ENCODE data around the gene CYBA. TPM values are rescaled to one million over a fixed set of nuclear protein-coding genes. Genes with fewer than 3 reads are reported as not detected.

Gene CYBA
- polyA plus RNA-seq, 1 experiment: 53.6 TPM

DNA sequence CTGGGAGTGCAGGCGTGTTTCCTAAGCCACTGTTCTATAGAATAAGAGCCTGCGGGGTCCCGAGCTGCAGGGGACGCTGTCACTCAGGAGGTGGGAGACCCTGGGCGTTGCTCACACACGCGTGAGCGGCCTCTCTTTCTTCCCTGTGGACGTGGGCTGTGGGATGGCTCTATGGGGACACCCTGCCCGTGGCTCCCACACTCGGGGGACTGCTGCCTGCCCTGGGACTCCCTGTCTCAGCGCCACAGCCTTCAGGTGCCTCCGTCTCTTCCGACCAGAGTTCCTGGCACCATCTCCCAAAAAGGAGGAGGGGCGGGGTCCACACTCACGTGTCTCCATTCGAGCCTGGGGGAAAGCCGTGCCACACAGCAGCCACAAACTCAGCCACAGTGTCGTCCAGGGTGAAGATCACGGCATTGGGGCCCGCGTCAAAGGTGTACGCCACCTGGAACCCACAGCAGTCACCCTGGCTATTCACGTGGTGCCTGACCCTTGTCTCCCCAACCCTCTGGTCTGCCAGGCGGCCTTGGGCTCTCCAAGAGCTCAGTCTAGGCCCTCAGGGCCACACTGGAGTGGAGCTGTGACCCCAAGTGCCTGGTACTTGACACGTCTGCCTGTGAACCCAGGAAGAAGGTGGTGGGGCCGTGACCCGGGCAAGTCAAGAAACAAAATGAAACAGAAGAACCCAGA lies 3.7 kb upstream of the CYBA start:
- no peaks in the 10 kb centered on the region; the same call in 1 of the 2 replicates for H3K9me3 ChIP-seq (ENCODE audit: control insufficient read depth, insufficient read depth, low read length)
- no peak for DNase-seq (ENCODE audit: low read depth, low spot score)
- H3K27ac ChIP-seq (ENCODE audit: low read depth, low read length): no peak overlapping the region
- no peak overlapping the region for H3K4me3 ChIP-seq (ENCODE audit: low read depth, low read length)
- no peaks in the 10 kb centered on the region for H3K27me3 ChIP-seq (ENCODE audit: control insufficient read depth, insufficient read depth, low read length)
- POLR2A ChIA-PET: no interaction called here
- TF ChIP-seq, protein P1, sequence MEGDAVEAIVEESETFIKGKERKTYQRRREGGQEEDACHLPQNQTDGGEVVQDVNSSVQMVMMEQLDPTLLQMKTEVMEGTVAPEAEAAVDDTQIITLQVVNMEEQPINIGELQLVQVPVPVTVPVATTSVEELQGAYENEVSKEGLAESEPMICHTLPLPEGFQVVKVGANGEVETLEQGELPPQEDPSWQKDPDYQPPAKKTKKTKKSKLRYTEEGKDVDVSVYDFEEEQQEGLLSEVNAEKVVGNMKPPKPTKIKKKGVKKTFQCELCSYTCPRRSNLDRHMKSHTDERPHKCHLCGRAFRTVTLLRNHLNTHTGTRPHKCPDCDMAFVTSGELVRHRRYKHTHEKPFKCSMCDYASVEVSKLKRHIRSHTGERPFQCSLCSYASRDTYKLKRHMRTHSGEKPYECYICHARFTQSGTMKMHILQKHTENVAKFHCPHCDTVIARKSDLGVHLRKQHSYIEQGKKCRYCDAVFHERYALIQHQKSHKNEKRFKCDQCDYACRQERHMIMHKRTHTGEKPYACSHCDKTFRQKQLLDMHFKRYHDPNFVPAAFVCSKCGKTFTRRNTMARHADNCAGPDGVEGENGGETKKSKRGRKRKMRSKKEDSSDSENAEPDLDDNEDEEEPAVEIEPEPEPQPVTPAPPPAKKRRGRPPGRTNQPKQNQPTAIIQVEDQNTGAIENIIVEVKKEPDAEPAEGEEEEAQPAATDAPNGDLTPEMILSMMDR (IDR thresholded peaks at IDR 0.05; ENCODE audit: low read depth, low read length): no peak
- CTCF ChIA-PET: no interaction called here

DNA sequence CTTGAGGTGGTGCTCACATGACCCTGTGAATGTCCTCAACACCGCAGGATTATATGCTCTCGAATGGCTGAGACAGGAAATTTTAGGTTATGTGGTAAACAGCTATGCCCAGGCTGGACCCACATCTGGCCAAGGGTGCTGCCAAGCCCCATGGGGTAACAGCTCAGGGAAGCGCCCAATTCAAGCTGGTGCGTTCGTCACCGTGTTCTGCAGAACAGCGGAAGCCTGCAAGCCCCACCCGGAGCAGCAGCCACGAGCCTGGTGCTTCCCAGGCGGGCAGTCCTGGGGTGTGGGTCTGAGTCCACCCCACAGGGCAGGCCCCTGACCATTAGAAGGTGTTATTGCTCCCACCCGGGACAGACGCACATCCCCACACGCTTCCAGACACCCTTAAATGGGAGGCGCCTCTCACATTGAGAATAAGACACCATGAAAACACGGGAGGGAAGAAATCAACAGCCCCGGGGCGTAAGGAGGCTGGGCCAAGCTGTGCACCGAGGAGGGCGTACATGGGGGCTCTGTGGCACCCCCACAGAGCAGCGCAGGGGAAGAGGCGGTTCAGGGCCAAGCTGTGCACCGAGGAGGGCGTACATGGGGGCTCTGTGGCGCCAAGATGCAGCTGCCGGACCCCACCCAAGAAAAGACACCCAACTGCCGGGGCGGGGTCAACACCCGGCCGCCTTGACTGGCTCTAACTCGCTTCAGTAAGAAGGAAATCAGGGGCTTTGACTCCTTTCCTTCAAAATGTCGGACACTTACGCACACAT lies 2.9 kb upstream of the CYBA start:
- POLR2A ChIA-PET: no interaction called here
- H3K9me3 ChIP-seq (ENCODE audit: control insufficient read depth, insufficient read depth, low read length): no peaks in the 10 kb centered on the region; the same call in 1 of the 2 replicates
- no peak for DNase-seq (ENCODE audit: low read depth, low spot score)
- TF ChIP-seq, protein P1 (IDR thresholded peaks at IDR 0.05; ENCODE audit: low read depth, low read length): no peak
- CTCF ChIA-PET: no interaction called here
- no peak overlapping the region for H3K4me3 ChIP-seq (ENCODE audit: low read depth, low read length)
- no peak overlapping the region for H3K27ac ChIP-seq (ENCODE audit: low read depth, low read length)
- H3K27me3 ChIP-seq (ENCODE audit: control insufficient read depth, insufficient read depth, low read length): no peaks in the 10 kb centered on the region

GRCh38 chr16:88653101-88653500 lies 2.2 kb upstream of the CYBA start:
- POLR2A ChIA-PET: no interaction called here
- H3K27ac ChIP-seq (ENCODE audit: low read depth, low read length): no peak overlapping the region
- DNase-seq (ENCODE audit: low read depth, low spot score): no peak
- H3K4me3 ChIP-seq (ENCODE audit: low read depth, low read length): no peak overlapping the region
- TF ChIP-seq, protein P1 (IDR thresholded peaks at IDR 0.05; ENCODE audit: low read depth, low read length): no peak
- no peaks in the 10 kb centered on the region for H3K27me3 ChIP-seq (ENCODE audit: control insufficient read depth, insufficient read depth, low read length)
- CTCF ChIA-PET: no interaction called here
- no peaks in the 10 kb centered on the region; the same call in 1 of the 2 replicates for H3K9me3 ChIP-seq (ENCODE audit: control insufficient read depth, insufficient read depth, low read length)

- ChIA-PET POLR2A (no interaction called here), CTCF (no interaction called here)
- Histone ChIP-seq H3K9me3 (ENCODE audit: control insufficient read depth, insufficient read depth, low read length) (no peaks in the 10 kb centered on the region; the same call in 1 of the 2 replicates), H3K27me3 (ENCODE audit: control insufficient read depth, insufficient read depth, low read length) (no peaks in the 10 kb centered on the region), H3K27ac (ENCODE audit: low read depth, low read length) (no peak overlapping the region), H3K4me3 (ENCODE audit: low read depth, low read length) (no peak overlapping the region)
- DNase-seq (ENCODE audit: low read depth, low spot score): no peak
- TF ChIP-seq, protein P1 (IDR thresholded peaks at IDR 0.05; ENCODE audit: low read depth, low read length): no peak
Measured at GRCh38 chr16:88652762-88653063, 1.9 kb upstream of the CYBA start.

- CTCF ChIA-PET: no interaction called here
- no peak for DNase-seq (ENCODE audit: low read depth, low spot score)
- TF ChIP-seq, protein P1 (IDR thresholded peaks at IDR 0.05; ENCODE audit: low read depth, low read length): no peak
Measured at GRCh38 chr16:88651989-88652761, 1.3 kb upstream of the CYBA start.

More at GRCh38 chr16:88651989-88652761, 1.3 kb upstream of the CYBA start:
- Histone ChIP-seq H3K27me3 (ENCODE audit: control insufficient read depth, insufficient read depth, low read length) (no peaks in the 10 kb centered on the region), H3K27ac (ENCODE audit: low read depth, low read length) (no peak overlapping the region), H3K4me3 (ENCODE audit: low read depth, low read length) (no peak overlapping the region), H3K9me3 (ENCODE audit: control insufficient read depth, insufficient read depth, low read length) (no peaks in the 10 kb centered on the region; the same call in 1 of the 2 replicates)
- POLR2A ChIA-PET: no interaction called here
